Upper lobe of left lung (tissue), 4 donors: ENCODE data around the gene ARIH1.

Experiments used
- CTCF ChIP-seq, 6 experiments: fragments of 450-650 bp in 4 of 6; fragments of 200-600 bp in 2 of 6; sonication (generic) in 2 of 6; IDR thresholded peaks; one replicate each; pipeline ENCODE4 v1.5.1; 2016 to 2019; ENCODE audit warnings: antibody characterized with exemption in 6 of 6
- POLR2A ChIP-seq, 4 donors: fragments of 450-650 bp; IDR thresholded peaks; one replicate each; pipeline ENCODE4 v1.5.1; 2016 to 2017; ENCODE audit warnings: antibody characterized with exemption in 4 of 4, mild to moderate bottlenecking in 2 of 4
- POLR2AphosphoS5 ChIP-seq, 2 donors: sonication (generic); formaldehyde crosslinking; IDR thresholded peaks; one replicate each; pipeline ENCODE4 v1.5.1; 2017; ENCODE audit warnings: antibody characterized with exemption in 2 of 2

- TF ChIP-seq CTCF (IDR thresholded peaks at IDR 0.05) (no peak), POLR2AphosphoS5 (IDR thresholded peaks at IDR 0.05) (no peak), POLR2A (IDR thresholded peaks at IDR 0.05) (no peak)
These were observed 135.7 kb downstream of the ARIH1 start for GRCh38 chr15:72609862-72610261.
